OCI-LY3 (cell line): ENCODE measurements around the gene C2CD4D.
A peak's percentile ranks its signal among the peaks of the same experiment; 100 is the strongest.

ENCODE experiments used
- H2AFZ ChIP-seq: fragments of 200-600, 300-600 bp; shearing (Covaris generic); 2 replicates; pipeline ENCODE4 v1.6.0; 2014; ENCODE audit warnings: antibody characterized with exemption, low read depth, low read length
- H3K27ac ChIP-seq: fragments of 200-600, 300-600 bp; sonication (generic); 2 replicates; pipeline ENCODE4 v1.5.1; 2014; ENCODE audit warnings: mild to moderate bottlenecking, low read length, moderate library complexity, mixed read lengths
- H3K27me3 ChIP-seq: fragments of 200-600, 300-600 bp; sonication (generic); 2 replicates; pipeline ENCODE4 v1.6.1; 2014; ENCODE audit warnings: low read depth, low read length, mixed read lengths
- H3K36me3 ChIP-seq: fragments of 200-600, 300-600 bp; sonication (generic); replicated peaks from 2 replicates; pipeline ENCODE3; 2014; ENCODE audit warnings: low read depth, low read length, mixed read lengths
- H3K4me1 ChIP-seq: fragments of 300-600, 200-600 bp; sonication (generic); 2 replicates; pipeline ENCODE4 v1.6.1; 2014; ENCODE audit warnings: low read length, mixed read lengths
- H3K4me2 ChIP-seq: fragments of 200-600, 300-600 bp; sonication (generic); 2 replicates; pipeline ENCODE4 v1.6.1; 2014; ENCODE audit warnings: low read length, mixed read lengths
- H3K4me3 ChIP-seq: fragments of 300-600, 200-600 bp; sonication (generic); 2 replicates; pipeline ENCODE4 v1.5.1; 2014; ENCODE audit warnings: antibody characterized with exemption, mild to moderate bottlenecking, low read length, moderate library complexity
- H3K79me2 ChIP-seq: fragments of 300-600, 200-600 bp; shearing (Covaris generic); 2 replicates; pipeline ENCODE4 v1.6.1; 2014; ENCODE audit warnings: mild to moderate bottlenecking, low read length, mixed read lengths
- H3K9ac ChIP-seq: fragments of 300-600, 200-600 bp; shearing (Covaris generic); 2 replicates; pipeline ENCODE4 v1.6.0; 2014; ENCODE audit warnings: mild to moderate bottlenecking, low read length, moderate library complexity
- H3K9me3 ChIP-seq: fragments of 200-600, 300-600 bp; shearing (Covaris generic); 2 replicates; pipeline ENCODE4 v1.6.1; 2014; ENCODE audit warnings: low read length, mixed read lengths; ENCODE audit not compliant: insufficient read depth
- H4K20me1 ChIP-seq: fragments of 200-600, 300-600 bp; sonication (generic); 2 replicates; pipeline ENCODE4 v1.6.1; 2016; ENCODE audit warnings: low read length, mixed read lengths; ENCODE audit not compliant: insufficient read depth
- EZH2phosphoT487 ChIP-seq: fragments of 200-600 bp; shearing (Covaris generic); IDR thresholded peaks from 2 replicates; pipeline ENCODE4 v1.6.1; 2018; ENCODE audit warnings: antibody characterized with exemption, mixed run types, low read depth
- TF ChIP-seq, protein P1 (sequence below): fragments of 200-600, 300-600 bp; sonication (generic); IDR thresholded peaks from 2 replicates; pipeline ENCODE4 v1.5.1; 2014; ENCODE audit warnings: antibody characterized with exemption, low read length, low read depth

Gene C2CD4D

DNA sequence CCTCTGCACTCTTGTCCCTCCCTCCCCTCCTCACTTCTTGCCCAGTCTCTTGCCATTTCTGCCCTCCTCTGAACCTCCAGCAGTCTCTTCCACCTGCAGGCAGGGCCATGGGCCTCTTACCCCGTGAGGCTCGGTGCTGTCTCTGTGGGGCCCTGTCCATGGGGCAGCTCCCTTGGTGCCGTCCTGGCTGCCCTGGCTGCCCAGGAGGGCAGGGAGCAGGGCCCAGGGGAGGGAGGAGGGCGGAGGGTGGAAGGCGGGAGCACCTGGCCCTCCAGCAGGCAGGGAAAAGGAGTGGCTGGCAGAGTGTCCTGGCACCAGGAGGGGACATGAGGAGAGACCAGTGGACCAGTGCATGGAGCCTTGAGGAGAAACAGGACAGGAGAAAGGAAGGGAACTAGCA, 8.0 kb downstream of the C2CD4D start, which contains the start of gene RORC:
Gene RORC (minus strand): TSS at position 198 of the 400 bp plus-strand sequence. CDS start 38 bp downstream, at position 160.
- Histone ChIP-seq H3K9ac (no peak within 1 kb of the TSS), H3K9me3 (no peaks in the 10 kb centered on the region), H3K4me2 (peak within 1 kb of the TSS; percentile 19), H3K36me3 (no peaks in the 10 kb centered on the region), H3K27ac (no peak within 1 kb of the TSS), H3K4me1 (peaks cover 12% of the 10 kb centered on the region), H3K4me3 (no peak within 1 kb of the TSS), H4K20me1 (no peaks in the 10 kb centered on the region), H2AFZ (peak within 1 kb of the TSS; percentile 60), H3K27me3 (no peaks in the 10 kb centered on the region), H3K79me2 (no peaks in the 10 kb centered on the region)
- no peak for TF ChIP-seq EZH2phosphoT487
- TF ChIP-seq, protein P1, sequence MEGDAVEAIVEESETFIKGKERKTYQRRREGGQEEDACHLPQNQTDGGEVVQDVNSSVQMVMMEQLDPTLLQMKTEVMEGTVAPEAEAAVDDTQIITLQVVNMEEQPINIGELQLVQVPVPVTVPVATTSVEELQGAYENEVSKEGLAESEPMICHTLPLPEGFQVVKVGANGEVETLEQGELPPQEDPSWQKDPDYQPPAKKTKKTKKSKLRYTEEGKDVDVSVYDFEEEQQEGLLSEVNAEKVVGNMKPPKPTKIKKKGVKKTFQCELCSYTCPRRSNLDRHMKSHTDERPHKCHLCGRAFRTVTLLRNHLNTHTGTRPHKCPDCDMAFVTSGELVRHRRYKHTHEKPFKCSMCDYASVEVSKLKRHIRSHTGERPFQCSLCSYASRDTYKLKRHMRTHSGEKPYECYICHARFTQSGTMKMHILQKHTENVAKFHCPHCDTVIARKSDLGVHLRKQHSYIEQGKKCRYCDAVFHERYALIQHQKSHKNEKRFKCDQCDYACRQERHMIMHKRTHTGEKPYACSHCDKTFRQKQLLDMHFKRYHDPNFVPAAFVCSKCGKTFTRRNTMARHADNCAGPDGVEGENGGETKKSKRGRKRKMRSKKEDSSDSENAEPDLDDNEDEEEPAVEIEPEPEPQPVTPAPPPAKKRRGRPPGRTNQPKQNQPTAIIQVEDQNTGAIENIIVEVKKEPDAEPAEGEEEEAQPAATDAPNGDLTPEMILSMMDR: no peak

DNA sequence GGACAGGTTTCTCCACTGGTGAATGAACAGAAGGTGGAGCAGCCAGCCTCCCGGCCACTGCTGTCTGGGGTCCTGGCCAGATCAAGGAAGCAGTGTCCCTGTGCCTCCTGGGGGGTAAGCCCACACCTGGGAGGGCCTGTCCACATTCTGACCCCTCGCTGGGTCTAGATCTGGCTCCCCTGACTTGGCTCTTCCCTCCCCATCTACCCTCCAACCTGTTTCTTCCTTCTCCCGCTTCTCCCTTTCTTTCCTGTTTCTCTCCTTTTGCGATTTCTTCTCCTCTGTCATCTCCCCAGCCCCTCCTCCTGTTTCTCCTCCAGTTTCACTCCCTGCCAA, 8.4 kb downstream of the C2CD4D start:
- H3K9ac ChIP-seq: no peak overlapping the region
- H3K4me1 ChIP-seq: peaks cover 11% of the 10 kb centered on the region
- H3K36me3 ChIP-seq: no peaks in the 10 kb centered on the region
- H3K27me3 ChIP-seq: no peaks in the 10 kb centered on the region
- no peaks in the 10 kb centered on the region for H3K79me2 ChIP-seq
- H3K27ac ChIP-seq: no peak overlapping the region
- TF ChIP-seq, protein P1: no peak
- TF ChIP-seq EZH2phosphoT487: no peak
- H3K9me3 ChIP-seq: no peaks in the 10 kb centered on the region
- 0 out of 2 replicates have a peak overlapping the region, but pooled peaks have one; percentile 48 for H2AFZ ChIP-seq
- peak overlapping the region; percentile 19 for H3K4me2 ChIP-seq
- H4K20me1 ChIP-seq: no peaks in the 10 kb centered on the region
- no peak overlapping the region for H3K4me3 ChIP-seq

DNA sequence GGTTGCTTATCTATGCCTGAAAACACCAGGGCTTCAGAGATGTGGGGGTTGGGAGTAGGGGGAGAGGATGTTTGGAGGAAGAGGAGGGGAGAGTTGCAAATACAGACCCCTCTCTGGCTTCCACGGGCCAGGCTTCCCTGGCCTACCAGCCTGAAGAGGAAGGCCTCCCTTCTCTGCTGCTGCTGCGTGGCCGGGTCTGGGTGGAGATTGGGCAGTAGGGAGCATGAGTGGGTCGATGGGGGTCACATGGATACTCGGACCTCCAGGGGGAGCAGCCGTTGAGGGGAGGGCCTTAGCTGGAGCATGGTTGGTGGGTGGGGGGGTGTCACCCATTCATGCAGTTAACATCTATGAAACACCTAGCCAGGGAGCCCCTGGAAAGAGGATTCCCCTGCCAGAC, 9.6 kb downstream of the C2CD4D start:
- H3K27me3 ChIP-seq: no peaks in the 10 kb centered on the region

DNA sequence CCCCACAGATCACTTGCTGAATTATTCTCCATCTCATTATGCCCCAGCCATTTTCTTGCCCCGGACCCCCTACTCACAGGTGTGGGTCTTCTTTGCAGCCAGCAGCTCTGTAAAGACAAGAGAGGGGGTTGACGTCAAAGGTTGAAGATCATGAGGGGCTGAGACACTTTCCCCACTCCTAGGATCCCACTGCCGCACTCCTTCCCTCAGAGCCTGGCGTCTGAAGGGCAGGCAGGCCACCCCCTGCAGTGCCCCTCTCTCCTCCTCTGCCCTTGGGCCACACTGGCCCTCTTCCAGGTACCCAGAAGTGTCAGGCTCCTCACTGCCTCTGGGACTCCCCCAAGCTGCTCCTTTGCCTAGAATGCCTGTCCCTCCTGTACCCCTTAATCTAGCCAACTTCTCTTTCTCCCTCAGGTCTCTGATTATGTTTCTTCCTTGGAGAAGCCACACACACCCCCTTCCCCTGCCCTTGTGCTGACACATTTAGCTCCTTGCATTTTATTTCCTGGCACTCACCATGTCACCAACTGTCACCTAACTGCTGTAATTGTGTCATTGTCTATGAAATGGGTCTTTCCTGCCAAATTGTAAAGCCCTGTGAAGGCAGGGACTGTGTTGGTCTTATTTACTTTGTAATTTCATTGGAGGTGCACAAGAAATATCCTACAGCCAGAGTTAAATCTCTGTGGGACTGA, 10.1 kb downstream of the C2CD4D start:
- Histone ChIP-seq H3K9ac (no peak overlapping the region), H3K4me3 (no peak overlapping the region), H3K27ac (no peak overlapping the region), H3K79me2 (no peaks in the 10 kb centered on the region), H3K4me1 (peaks cover 11% of the 10 kb centered on the region), H3K4me2 (no peak overlapping the region), H4K20me1 (no peaks in the 10 kb centered on the region), H2AFZ (no peak overlapping the region), H3K27me3 (no peaks in the 10 kb centered on the region), H3K36me3 (no peaks in the 10 kb centered on the region), H3K9me3 (no peaks in the 10 kb centered on the region)
- TF ChIP-seq, protein P1: no peak
- no peak for TF ChIP-seq EZH2phosphoT487

More for the DNA sequence above, 9.6 kb downstream of the C2CD4D start:
- no peak overlapping the region for H3K27ac ChIP-seq
- H3K9me3 ChIP-seq: no peaks in the 10 kb centered on the region
- no peak overlapping the region for H3K4me3 ChIP-seq
- H4K20me1 ChIP-seq: no peaks in the 10 kb centered on the region
- no peaks in the 10 kb centered on the region for H3K79me2 ChIP-seq
- H3K4me2 ChIP-seq: no peak overlapping the region
- no peak overlapping the region for H2AFZ ChIP-seq
- TF ChIP-seq EZH2phosphoT487: no peak
- TF ChIP-seq, protein P1: no peak
- peaks cover 11% of the 10 kb centered on the region for H3K4me1 ChIP-seq
- H3K9ac ChIP-seq: no peak overlapping the region
- no peaks in the 10 kb centered on the region for H3K36me3 ChIP-seq
